Stimulated activated CD8-positive, alpha-beta memory T cell treated with anti-CD3 and anti-CD28 coated beads, Interleukin-4, amount 100 ng/mL, for 1 hour (primary cell): ENCODE results near the gene THAP7.

Source experiments
- DNase-seq, 2 donors: peaks; one replicate each; pipeline ENCODE4 v3.0.0-alpha.2; 2020; ENCODE audit warnings: low read depth in 2 of 2, low spot score in 1 of 2

The THAP7 gene

GRCh38 chr22:20965104-20965887 is 36.6 kb downstream of the THAP7 start:
- no peak for DNase-seq

DNA sequence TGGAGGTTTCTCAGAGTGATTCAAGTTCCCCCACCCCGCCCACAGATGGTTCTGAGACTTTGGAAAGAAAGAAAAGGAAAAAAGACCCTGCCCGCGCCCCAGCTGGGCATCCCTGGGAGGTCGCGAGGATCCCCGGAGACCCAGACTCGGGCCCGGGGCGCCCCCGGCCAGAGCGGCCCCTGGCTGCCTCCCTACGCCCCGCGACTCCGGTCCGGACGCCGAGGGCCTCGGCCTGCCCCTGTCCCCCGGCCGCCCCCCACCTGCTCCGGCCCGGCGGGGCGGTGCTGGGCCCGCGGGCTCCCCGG is 37.2 kb downstream of the THAP7 start:
- no peak for DNase-seq

DNA sequence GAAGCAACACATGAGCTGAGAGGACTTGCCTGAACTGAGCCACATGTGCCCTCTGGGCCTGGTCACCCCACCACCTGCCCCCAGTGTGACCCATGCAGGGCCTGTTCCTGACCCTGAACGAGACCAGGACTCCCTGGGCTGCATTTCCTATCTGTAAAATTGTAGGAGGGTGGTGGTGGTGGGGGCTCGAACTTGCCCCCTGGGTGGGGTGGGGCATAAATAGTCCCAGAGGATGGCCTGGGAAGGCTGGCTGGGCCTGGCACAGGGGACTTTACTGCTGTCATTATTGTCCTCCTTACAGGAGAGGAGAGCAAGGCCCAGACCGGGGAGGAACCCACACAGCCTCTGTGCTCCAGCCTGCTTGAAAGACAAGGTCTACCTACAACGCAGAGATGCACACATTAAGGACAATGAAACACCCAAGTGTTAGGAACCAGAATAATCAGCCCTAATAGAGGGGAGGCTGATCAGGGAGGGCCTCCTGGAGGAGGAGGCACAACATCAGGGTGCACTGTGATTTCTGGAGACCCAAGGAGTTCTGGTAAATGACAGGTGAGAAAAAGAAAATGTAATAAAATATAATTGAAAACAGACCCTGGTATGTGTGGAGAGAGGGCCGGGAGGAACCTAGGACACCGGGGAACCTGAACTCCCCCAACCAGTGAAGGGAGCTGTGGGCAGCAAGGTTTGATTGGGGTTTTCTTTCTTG is 37.7 kb downstream of the THAP7 start:
- no peak for DNase-seq

- DNase-seq, result no peak
Measured at GRCh38 chr22:20963201-20964052, 38.5 kb downstream of the THAP7 start.

DNA sequence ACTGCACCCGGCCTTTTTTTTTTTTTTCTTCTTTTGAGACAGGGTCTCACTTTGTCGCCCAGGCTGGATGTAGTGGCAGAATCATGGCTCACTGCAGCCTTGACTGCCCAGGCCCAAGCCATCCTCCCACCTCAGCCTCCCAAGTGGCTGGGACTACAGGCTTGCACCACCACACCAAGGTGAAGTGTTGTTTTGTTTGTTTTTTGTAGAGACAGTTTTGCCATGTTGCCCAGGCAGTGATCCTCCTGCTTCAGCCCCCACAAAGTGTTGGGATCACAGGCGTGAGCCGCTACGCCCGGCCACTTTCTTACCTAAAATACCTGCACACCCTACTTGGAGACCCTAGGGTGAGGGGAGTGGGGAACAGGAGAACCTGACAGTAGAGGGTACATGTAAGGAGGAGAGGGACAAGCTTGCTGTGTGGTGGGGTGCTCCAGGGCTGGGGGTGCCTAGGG is 39.4 kb downstream of the THAP7 start:
- DNase-seq, result no peak

DNA sequence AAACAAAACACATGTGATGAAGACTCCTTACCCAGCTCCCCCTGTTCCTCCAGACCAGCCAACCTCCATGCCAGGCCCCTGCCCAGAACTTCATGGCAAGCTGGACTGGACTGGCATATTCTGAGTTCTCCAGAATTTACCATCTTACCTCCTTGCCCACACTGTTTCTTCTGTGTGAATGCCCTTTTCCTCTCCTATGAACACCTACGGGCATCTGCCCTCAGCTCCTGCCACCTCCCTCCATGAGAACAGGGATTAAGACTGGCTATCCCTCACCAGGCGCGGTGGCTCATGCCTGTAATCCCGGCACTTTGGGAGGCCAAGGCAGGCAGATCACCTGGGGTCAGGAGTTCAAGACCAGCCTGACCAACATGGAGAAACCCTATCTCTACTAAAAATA is 41.3 kb downstream of the THAP7 start:
- no peak for DNase-seq

DNA sequence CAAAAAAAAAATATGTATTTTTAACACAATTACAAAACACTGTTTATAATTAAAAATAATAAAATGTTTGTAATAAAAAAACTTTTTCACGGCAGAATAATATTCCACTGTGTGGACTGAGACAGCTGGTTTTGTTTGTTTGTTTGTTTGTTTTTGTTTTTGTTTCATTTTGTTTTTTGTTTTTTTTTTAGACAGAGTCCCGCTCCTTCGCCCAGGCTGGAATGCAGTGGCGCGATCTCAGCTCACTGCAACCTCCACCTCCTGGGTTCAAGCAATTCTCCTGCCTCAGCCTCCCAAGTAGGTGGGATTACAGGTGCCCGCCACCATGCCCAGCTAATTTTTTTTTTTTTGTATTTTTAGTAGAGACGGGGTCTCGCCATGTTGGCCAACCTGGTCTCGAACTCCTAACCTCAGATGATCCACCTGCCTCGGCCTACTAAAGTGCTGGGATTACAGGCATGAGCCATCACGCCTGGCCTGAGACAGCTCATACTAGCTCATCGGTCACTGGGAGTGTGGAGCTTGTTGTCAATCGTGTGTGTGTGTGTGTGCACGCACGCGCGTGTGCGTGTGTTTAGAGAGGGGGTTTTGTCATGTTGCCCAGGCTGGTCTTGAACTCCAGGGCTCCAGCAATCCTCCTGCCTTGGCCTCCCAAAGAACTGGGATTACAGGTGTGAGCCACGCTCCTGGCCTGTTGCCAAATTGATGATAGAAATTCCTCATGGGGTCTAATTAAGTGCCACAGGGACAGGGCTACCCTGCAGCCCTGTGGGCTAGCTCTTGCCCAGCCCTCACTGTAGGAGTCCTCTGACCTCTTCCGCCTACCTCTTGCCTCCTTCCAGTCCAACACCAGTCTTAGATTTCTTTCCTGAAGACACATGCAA is 42.1 kb downstream of the THAP7 start:
- DNase-seq, result no peak

GRCh38 chr22:20957683-20958431 is 44.1 kb downstream of the THAP7 start:
- DNase-seq, result no peak

DNA sequence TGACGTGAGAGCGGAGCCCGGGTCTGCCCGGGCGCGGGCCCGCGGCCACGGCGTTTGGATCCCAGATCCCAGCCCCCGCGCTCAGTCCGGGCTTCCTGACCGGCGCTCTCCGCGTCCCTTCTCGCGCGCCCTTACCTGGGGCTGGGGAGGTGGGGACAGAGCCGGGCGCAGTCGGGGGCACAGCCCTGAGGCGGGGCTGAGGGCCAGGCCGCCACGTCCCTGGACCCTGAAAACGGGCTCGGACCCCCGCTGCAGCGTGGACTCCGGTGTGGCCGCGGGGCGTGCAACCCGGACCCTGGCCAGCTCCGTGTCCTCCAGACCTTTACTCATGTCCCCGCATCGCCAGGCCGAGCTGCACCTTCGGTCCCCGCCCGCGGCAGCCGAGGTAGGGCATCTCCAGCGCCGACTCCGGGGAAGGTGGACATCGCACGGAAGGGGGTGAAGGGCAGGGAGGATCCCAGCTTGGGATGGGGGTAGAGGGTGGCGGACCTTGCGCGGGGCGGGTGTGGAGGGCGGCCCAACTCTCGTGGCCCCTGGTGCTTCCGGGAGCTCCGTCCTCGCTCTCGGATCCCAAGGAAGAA is 44.7 kb downstream of the THAP7 start:
- no peak for DNase-seq

- DNase-seq, result no peak
Measured at GRCh38 chr22:20956258-20957101, 45.4 kb downstream of the THAP7 start.

DNA sequence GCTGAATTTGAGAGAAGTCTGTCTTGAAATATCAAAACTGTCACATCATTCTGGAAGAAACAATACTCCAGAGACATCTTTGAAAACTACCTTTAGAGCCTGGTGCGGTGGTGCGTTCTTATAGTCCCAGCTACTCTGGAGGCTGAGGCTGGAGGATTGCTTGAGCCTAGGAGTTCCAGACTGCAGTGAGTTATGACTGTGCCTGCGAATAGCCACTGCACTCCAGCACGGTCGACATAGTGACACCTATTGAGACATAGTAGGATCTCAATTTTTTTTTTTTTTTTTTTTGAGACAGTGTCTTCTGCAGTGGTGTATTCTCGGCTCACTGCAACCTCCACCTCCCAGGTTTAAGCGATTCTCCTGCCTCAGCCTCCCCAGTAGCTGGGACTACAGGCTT is 46.4 kb downstream of the THAP7 start:
- no peak for DNase-seq

- no peak for DNase-seq
Measured at GRCh38 chr22:20953668-20954500, 48.0 kb downstream of the THAP7 start.

DNA sequence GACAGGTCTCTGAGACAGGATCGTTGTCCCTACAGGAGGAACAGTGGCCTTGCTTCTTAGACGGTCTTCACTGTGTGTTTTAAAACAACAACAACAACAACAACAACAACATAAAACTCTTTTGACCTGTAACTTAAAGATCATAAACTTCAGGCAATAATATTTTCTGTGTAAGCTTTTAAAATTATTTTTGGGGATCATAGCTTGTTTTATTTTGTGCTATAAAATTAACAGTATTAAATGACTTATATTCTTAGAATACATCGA is 48.6 kb downstream of the THAP7 start:
- no peak for DNase-seq

DNA sequence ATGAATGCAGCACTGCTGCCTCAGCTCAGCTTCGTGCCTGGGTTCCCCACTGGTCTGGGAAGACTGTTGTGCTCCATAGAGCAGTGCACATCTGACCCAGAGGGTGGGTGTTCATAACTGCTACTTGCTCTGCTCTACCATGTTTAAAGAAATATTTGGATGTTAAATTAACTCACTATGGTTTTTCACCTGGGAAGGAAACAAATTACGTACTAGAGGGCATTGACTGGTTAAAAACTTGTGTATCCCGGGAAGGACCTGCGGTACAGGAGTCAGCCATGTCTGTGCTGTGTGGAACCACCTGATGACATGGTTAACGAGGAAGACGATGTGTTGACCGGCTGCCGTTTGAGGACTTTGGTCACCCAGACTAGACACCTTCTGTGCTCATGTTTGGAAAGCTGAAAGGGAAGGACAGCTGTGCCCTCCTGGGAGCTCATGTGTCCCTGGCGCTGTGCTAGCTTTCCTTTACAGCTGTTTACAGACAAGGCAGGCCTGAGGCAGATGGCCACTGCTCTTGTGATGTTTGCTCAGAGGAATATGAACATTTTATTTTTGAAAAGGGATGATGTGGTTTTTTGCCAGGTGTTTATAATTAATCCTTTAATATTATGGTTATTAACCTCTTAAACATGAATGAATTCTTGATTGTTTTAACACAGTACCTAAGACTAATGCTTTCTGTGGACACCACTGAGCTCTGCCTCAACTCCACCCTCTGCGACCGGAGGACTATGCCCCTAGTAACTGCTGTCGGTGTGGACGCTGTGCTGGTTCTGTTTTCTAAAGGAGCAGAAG is 49.2 kb downstream of the THAP7 start:
- DNase-seq, result no peak

- no peak for DNase-seq
Measured at GRCh38 chr22:20951932-20952380, 50.0 kb downstream of the THAP7 start.

DNA sequence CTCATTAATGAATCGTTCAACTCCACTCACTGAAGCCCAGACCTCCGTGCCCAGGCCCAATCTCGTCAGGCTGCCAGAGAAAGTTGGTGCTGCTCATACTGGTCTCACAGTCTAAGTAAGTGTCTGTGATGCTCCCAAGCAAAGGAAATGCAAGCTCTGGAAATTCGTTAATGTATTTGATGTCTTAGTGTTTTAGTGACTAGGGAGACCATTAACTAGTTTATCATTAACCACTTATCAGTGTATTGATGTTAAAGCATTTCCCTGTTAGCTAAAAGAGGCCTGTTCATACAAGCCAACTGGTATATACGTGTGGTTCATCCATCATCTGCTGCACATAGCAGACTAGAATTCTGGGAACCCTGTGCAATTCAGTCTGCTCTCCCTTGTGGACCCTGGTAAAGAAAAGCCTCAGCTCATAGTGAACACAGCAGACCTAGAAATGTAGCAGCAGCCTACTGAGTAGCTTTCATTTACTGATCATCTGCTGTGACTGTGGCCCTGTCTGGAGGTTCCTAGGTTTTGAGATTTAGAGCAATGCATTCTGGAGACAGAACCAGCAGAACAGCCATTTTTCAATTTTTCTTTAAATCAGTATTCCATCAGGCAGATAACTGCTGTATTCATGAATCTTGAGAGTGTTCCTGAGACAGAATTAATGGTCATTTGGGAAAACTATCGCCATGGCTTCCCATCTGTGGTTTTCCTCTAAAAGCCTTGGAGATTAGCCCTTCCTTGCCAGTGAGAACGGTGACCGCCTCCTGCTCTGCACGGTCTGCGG is 50.6 kb downstream of the THAP7 start:
- DNase-seq, result no peak
